Activated T-cell treated with anti-CD3 and anti-CD28 coated beads, Interleukin-2, amount 50 U/mL, for 1 hour (primary cell): ENCODE results near the gene HHLA2.
"Not testable (repeated sequence)": the region's sequence is repeated elsewhere in the genome, so short reads cannot be mapped to it uniquely, and the experiment has no call there.

Experiments used
- DNase-seq: peaks from one replicate; pipeline ENCODE4 v3.0.0-alpha.2; 2020

The HHLA2 gene

GRCh38 chr3:108345492-108346205 is 49.3 kb downstream of the HHLA2 start:
- no peak for DNase-seq

GRCh38 chr3:108346301-108347227 is 50.2 kb downstream of the HHLA2 start:
- no peak for DNase-seq

- DNase-seq = no peak
Observed at GRCh38 chr3:108352176-108352575, 55.8 kb downstream of the HHLA2 start.

GRCh38 chr3:108354562-108354961 is 58.2 kb downstream of the HHLA2 start:
- no peak for DNase-seq

GRCh38 chr3:108357042-108357441 is 60.7 kb downstream of the HHLA2 start:
- no peak for DNase-seq

GRCh38 chr3:108359011-108359410 is 62.7 kb downstream of the HHLA2 start:
- no peak for DNase-seq

- DNase-seq = no peak
Observed at GRCh38 chr3:108376026-108376425, 79.7 kb downstream of the HHLA2 start.

- no peak for DNase-seq
Observed at GRCh38 chr3:108377384-108377783, 81.0 kb downstream of the HHLA2 start.

GRCh38 chr3:108378153-108378951 is 82.0 kb downstream of the HHLA2 start:
- DNase-seq = no peak

GRCh38 chr3:108378952-108379342 is 82.6 kb downstream of the HHLA2 start:
- DNase-seq = not testable (repeated sequence)

GRCh38 chr3:108380128-108380795 is 83.9 kb downstream of the HHLA2 start:
- DNase-seq = no peak

GRCh38 chr3:108381529-108382140 is 85.3 kb downstream of the HHLA2 start:
- no peak for DNase-seq

GRCh38 chr3:108383306-108383705 is 87.0 kb downstream of the HHLA2 start:
- no peak for DNase-seq

GRCh38 chr3:108387063-108387462 is 90.7 kb downstream of the HHLA2 start:
- no peak for DNase-seq

GRCh38 chr3:108388136-108389132 is 92.1 kb downstream of the HHLA2 start:
- no peak for DNase-seq

GRCh38 chr3:108389372-108389771 is 93.0 kb downstream of the HHLA2 start:
- DNase-seq = no peak

GRCh38 chr3:108391917-108392593 is 95.7 kb downstream of the HHLA2 start:
- DNase-seq = no peak

GRCh38 chr3:108393128-108393900 is 97.0 kb downstream of the HHLA2 start:
- no peak for DNase-seq

- no peak for DNase-seq
Observed at GRCh38 chr3:108394016-108394415, 97.7 kb downstream of the HHLA2 start.
